ENCODE results near the gene ESYT2.
A peak's percentile ranks its signal among the peaks of the same experiment; 100 is the strongest.

ESYT2 gene

DNA sequence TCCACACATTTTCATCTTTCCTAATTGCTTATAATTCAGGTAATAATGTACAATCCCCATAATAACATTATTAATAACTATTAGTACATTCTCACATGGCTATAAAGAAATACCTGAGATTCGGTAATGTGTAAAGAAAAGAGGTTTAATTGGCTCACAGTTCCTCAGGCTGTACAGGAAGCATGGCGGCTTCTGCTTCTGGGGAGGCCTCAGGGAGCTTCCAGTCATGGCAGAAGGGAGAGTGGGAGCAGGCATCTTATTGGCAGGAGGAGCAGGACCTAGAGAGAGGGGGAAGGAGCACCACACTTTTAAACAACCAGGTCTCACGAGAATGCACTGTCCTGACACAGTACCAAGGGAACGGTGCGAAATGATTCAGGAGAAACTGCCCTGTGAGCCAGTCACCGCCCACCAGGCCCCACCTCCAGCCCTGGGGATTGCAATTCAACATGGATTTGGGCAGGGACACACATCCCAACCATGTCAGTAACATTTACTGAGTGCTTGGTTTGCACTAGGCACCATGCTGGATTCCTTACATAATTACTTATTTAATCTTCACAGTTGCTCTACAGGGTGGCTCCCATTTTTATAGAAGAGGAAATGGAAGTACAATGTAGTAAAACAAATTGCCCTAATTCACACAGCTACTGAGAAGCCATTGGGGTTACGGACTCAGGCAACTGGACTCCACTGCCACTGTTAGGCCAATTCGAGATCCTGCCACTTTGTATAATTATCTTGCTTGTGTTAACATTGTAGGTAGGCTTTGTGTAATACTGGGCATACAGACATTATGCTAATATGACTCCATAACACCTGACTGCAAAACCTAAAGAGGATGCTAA, 8.7 kb upstream of the ESYT2 start:
- H3K4me3 ChIP-seq (ENCODE audit: low read depth, low read length): no peak overlapping the region
- POLR2A ChIA-PET: interaction anchor here (0.9 kb wide), 1 partner anchor 17 kb away, joined by 4 read pairs; no protein-coding TSS in a partner anchor
- DNase-seq (ENCODE audit: low read depth, low spot score): no peak
- CTCF ChIA-PET: no interaction called here
- TF ChIP-seq, protein P1, sequence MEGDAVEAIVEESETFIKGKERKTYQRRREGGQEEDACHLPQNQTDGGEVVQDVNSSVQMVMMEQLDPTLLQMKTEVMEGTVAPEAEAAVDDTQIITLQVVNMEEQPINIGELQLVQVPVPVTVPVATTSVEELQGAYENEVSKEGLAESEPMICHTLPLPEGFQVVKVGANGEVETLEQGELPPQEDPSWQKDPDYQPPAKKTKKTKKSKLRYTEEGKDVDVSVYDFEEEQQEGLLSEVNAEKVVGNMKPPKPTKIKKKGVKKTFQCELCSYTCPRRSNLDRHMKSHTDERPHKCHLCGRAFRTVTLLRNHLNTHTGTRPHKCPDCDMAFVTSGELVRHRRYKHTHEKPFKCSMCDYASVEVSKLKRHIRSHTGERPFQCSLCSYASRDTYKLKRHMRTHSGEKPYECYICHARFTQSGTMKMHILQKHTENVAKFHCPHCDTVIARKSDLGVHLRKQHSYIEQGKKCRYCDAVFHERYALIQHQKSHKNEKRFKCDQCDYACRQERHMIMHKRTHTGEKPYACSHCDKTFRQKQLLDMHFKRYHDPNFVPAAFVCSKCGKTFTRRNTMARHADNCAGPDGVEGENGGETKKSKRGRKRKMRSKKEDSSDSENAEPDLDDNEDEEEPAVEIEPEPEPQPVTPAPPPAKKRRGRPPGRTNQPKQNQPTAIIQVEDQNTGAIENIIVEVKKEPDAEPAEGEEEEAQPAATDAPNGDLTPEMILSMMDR (IDR thresholded peaks at IDR 0.05; ENCODE audit: insufficient read depth, low read length, missing control alignments): no peak

DNA sequence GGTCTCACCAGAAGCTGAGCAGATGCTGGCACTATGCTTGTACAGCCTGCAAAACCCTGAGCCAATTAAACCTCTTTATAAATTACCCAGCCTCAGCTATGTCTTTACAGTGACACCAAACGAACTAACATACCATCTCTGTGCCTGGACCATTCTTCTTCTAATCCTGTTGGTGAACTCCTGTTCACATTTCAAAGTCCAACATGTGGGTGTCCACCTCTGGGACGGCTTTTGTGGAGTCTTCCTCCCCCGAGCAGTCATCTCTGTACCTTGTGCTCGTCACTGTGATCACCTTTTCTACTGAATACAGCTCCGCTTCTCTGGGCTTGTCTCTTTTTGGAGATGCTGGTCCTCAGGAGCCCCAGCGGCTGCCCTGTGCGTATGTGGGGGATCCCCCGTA, 7.4 kb upstream of the ESYT2 start:
- POLR2A ChIA-PET: no interaction called here
- CTCF ChIA-PET: interaction anchor here (1.1 kb wide), 1 partner anchor 10 kb away, joined by 3 read pairs; no protein-coding TSS in a partner anchor
- TF ChIP-seq, protein P1 (IDR thresholded peaks at IDR 0.05; ENCODE audit: insufficient read depth, low read length, missing control alignments): no peak
- no peak overlapping the region for H3K4me3 ChIP-seq (ENCODE audit: low read depth, low read length)
- DNase-seq (ENCODE audit: low read depth, low spot score): no peak

DNA sequence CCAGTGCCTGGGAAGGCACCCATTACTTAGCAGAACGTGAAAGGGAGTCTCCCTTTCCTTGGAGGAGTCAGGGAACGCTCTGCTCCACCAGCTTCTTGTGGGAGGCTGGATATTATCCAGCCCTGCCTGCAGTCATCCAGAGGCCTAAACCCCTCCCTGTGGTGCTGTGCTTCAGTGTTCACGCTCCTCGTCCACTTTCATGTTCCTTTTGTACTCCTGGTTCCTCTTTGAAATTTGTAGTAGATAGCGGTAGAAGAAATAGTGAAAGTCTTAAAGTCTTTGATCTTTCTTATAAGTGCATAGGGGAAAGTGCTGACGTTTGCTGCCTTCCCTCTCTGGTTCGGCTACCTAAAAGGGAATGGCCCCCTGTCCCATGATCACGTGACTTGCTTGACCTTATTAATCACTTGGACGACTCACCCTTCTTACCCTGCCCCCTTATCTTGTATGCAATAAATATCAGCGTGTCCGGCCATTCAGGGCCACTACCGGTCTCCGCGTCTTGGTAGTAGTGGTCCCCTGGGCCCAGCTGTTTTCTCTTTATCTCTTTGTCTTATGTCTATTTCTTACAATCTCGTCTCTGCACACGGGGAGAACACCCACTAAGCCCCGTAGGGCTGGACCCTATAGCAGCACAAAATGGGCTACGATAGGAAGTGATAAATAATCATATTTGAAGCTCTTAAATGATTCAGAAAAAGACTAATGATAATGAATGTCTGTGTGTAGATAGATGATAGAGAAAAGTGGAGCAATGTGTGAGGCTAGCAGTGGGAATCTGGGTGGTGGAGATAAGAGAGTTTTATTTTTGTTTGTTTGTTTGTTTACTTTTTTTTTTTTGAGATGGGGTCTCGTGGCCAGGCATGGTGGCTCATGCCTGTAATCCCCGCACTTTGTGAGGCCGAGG, 5.8 kb upstream of the ESYT2 start:
- H3K4me3 ChIP-seq (ENCODE audit: low read depth, low read length): no peak overlapping the region
- POLR2A ChIA-PET: no interaction called here
- TF ChIP-seq, protein P1 (IDR thresholded peaks at IDR 0.05; ENCODE audit: insufficient read depth, low read length, missing control alignments): no peak
- CTCF ChIA-PET: no interaction called here
- DNase-seq (ENCODE audit: low read depth, low spot score): no peak

DNA sequence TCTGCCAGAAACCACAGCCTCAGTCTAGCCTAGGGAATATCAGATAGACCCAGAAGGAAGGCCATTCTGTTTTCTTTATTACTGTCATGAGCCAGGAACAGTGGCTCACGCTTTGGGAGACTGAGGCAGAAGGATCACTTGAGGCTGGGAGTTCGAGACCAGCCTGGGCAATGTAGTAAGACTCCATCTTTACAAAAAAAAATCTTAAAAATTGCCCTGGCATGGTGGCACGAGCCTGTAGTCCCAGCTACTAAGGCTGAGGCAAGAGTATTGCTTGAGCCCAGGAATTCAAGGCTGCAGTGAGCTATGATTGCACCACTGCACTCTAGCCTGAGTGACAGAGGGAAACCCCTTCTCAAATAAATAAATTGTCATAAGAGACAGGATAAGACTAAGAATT, 3.7 kb upstream of the ESYT2 start:
- no peak for DNase-seq (ENCODE audit: low read depth, low spot score)
- TF ChIP-seq, protein P1 (IDR thresholded peaks at IDR 0.05; ENCODE audit: insufficient read depth, low read length, missing control alignments): no peak

DNA sequence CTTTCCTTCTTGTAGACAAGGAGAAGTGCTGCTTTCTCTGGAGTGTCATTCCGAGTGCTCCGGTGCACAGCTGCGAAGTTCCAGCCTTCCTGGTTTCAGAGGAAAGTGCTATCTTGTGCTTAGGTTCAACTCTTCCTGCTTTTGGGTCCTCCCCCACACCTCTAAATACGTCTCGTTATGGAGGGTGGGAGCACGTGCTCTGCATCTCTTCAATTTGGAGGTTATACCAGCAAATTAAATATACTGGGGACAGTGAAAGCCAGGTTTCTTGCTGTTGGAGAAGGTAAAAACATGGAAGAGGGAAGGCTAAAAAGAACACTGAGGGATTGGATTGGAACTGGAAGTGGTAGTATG, 2.4 kb upstream of the ESYT2 start:
- DNase-seq (ENCODE audit: low read depth, low spot score): no peak
- ChIA-PET CTCF (no interaction called here), POLR2A (no interaction called here)
- H3K4me3 ChIP-seq (ENCODE audit: low read depth, low read length): no peak overlapping the region
- TF ChIP-seq, protein P1 (IDR thresholded peaks at IDR 0.05; ENCODE audit: insufficient read depth, low read length, missing control alignments): no peak

More for the DNA sequence above, 3.7 kb upstream of the ESYT2 start:
- ChIA-PET CTCF (no interaction called here), POLR2A (no interaction called here)
- no peak overlapping the region for H3K4me3 ChIP-seq (ENCODE audit: low read depth, low read length)

DNA sequence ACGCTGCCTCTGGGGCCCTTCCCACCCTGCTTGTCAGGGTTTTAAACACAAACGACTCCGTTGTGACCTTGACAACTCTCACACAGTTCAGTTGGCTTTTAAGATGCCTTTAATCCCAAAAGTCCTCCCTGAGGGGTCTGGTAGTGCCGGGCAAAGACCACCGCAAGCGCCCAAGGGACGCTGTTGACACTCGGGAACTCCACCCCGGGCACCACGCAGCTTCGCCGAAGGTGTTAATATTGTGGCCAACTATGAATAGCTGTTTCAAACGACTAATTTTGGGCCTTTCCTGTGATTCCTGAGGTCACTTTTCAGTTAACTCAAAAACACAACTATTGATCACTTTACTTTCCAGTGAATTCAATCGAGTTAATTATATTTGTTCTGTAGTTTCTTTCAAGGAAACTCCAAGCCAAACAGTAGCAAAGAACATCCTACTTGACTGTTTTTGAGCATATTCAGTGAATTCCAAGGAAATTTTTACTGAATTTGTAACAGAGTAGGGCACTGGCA, 958 bp upstream of the ESYT2 start:
- ChIA-PET POLR2A (interaction anchor here (0.7 to 1.6 kb wide), 3 partner anchors 11 to 17 kb away, joined by 3 to 8 read pairs (median 5); no protein-coding TSS in a partner anchor), CTCF (no interaction called here)
- DNase-seq (ENCODE audit: low read depth, low spot score): no peak
- TF ChIP-seq, protein P1 (IDR thresholded peaks at IDR 0.05; ENCODE audit: insufficient read depth, low read length, missing control alignments): no peak
- H3K4me3 ChIP-seq (ENCODE audit: low read depth, low read length): peak overlapping the region; percentile 88
